Activated CD8-positive, alpha-beta memory T cell treated with anti-CD3 and anti-CD28 coated beads, Interleukin-2, amount 50 U/mL, for 1 hour (primary cell): ENCODE measurements around the gene OTC.

ENCODE experiments used
- DNase-seq: peaks from one replicate; pipeline ENCODE4 v3.0.0-alpha.2; 2020; ENCODE audit errors: extremely low read depth

Gene OTC

DNA sequence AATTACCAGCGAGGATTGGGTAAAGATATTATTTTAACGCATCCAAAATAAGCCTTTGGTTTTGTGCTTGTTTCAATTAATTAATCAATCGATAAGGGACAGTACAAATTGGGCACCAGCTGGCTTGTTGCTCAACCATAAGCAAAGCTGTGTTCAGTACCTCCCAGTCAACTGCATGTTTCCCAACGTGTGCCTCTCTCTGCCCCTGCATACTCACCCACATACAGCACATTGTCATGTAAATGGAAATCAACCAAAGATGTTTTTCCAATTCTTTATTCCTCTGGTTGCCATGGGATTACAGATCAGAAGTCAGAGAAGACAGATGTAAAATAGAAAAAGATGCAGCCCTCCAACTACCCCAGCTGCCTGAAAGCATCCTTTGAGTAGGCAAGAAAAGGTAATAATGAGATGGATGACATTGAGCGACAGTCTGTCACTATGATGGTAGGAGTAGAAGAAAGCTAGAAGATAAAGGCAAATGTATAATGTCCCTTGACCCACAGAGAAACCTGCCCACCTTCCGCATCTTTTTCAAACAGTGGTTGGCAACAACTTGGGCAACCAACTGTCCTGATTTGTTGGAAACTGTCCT, 116.3 kb downstream of the OTC start:
- no peak for DNase-seq
